IPS DF 19.7 (cell line): ENCODE measurements around the gene DDX5.

ENCODE experiments used
- DNase-seq: peaks from one replicate; pipeline ENCODE4 v3.0.0-alpha.2; 2013; ENCODE audit warnings: low read depth, low spot score

The DDX5 gene

DNA sequence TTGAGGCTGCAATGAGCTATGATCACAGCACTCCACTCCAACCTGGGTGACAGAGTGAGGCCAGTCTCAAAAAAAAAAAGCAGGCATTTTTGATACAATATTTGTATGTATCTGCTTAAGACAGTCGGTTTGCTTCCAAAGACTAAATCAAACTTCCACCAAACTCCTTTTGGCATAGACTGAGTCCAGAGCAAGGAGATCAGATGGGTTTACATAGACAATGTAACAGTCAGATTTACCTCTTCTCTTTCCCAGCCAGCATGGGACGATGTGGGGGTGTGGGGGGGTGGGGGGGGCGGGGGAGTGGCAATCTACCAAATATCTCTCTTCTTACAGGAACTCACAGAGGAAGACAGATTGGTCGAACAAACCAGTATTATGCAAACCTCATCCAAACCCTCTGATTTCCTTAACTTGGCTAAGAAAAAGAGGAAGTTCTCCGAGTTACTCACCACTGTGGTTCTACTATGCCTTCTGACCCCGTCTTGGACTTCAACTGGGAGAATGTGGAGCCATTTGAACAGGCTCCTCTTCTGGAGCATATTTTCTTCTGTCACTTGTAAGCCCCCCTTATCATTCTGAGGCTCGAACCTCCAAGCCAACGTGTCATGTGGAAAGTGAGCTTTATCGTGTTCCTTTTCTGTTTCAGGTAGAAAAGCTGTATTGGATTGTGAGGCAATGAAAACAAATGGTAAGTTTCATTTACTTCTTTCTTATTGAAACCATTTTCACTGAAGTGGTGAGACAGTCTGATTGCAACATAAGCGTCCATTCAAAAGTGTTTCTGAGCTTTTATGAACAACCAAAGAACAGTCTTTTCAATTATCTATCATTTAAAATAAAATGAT is 57.2 kb downstream of the DDX5 start, which contains the start of gene MILR1:
Gene MILR1, plus strand, starts transcription at position 451 of the 848 bp plus-strand sequence. Its CDS starts 54 bp downstream, at position 505.
- no peak for DNase-seq
